NK-92 (cell line): ENCODE measurements around the gene FLT4.

Source experiments
- DNase-seq: peaks from one replicate; lab custom pipeline; 2025; ENCODE audit not compliant: unreplicated experiment; lab: John Stamatoyannopoulos, UW

FLT4 gene

GRCh38 chr5:180594311-180595045 lies 54.9 kb downstream of the FLT4 start:
- no peak for DNase-seq

- DNase-seq, result no peak
Measured at GRCh38 chr5:180593446-180594206, 55.8 kb downstream of the FLT4 start.

DNA sequence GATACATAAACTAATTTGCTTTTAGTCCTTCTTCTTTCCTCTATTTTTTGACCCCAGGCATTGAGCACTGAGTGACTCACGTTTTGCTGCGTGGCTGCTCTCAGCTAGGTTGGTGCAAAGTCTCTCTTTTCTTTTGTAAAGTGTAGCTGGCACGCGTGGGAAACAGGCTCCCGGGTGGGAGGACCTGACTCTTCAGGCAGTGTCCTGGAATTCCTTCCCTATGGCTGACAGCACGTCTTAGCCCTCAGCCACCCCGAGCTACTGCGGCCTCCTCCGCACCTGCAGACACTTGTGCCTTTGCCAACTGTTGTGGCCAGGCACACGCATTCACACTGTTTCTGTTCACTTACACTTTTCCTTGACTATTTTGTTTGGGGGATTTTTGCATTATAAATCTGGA lies 57.2 kb downstream of the FLT4 start:
- no peak for DNase-seq

DNA sequence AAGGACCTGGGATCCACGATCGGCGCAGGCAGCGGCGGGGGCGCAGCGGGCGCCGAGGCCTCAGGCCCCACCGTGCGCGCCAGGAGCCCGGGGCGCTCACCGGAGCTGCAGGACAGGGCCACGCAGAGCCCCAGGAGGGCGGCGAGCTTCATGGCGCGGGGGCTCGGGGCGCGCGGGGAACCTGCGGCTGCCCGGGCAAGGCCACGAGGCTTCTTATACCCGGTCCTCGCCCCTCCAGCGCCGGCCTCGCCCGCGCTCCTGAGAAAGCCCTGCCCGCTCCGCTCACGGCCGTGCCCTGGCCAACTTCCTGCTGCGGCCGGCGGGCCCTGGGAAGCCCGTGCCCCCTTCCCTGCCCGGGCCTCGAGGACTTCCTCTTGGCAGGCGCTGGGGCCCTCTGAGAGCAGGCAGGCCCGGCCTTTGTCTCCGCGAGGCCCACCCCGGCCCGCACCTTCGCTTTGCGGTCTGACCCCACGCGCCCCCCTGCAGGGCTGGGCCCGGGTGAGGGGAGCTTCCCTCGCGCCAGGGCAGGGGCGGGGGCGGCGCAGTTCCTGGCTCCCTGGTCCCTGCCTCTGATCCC lies 58.0 kb downstream of the FLT4 start, which contains the start of gene SCGB3A1:
SCGB3A1 (minus strand) TSS at position 189 of the 577 bp plus-strand sequence; CDS start at position 152, 37 bp downstream.
- DNase-seq, result no peak

- DNase-seq, result no peak
Measured at GRCh38 chr5:180590543-180591310, 58.7 kb downstream of the FLT4 start.

DNA sequence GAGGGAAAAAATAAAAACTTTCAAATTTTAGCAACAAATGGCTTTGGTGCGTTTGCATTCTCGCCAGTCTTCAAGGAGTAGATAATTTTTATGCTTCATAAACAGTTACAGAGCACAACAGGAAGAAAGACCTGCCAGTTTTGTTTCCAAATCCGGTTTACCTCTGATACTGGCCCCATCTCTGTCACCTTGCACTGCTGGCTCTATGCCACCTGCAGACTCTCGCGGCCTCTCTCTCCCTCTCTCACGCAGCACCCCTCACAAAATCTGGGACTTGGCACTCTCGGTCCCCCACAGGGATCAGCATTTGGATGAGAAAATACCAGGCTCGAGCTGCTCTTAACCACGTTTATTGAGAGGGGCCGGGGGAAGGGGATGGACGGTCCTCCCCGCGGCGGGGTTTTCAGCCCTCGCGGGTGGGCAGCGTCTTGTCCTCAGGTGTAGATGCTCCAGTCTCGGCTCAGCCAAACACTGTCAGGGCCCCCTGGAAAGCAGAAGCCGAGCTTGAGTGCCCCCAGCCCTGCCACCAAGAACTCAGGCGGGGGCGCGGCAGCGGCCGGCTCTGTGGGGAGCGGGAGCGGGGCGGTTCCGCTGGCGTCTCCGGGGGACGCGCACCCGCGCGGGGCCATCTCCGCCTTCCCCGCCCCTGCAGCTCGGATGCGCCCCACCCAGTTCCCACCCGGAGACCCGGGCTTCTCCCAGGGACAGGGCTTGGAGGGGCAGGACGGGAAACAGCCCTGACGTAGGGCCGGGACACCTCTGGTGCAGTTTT lies 59.4 kb downstream of the FLT4 start:
- DNase-seq, result no peak

DNA sequence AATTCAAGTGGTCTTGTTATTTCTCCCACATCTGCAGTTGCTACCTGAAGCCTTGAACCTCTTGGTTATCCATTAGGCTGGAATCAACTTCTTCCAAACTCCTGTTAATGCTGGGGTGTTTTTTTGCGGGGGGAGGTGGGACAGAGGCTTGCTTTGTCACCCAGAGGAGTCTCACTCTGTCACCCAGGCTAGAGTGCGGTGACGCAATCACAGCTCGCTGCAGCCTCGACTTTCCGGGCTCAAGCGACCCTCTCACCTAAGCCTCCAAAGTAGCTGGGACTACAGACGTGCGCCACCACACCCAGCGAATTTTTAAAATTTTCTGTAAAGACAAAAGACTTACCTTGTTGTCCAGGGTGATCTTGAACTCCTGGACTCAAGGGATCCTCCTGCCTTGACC lies 62.5 kb downstream of the FLT4 start:
- DNase-seq, result no peak

- DNase-seq, result no peak
Measured at GRCh38 chr5:180586204-180586603, 63.2 kb downstream of the FLT4 start.

GRCh38 chr5:180583738-180584137 lies 65.7 kb downstream of the FLT4 start:
- no peak for DNase-seq

DNA sequence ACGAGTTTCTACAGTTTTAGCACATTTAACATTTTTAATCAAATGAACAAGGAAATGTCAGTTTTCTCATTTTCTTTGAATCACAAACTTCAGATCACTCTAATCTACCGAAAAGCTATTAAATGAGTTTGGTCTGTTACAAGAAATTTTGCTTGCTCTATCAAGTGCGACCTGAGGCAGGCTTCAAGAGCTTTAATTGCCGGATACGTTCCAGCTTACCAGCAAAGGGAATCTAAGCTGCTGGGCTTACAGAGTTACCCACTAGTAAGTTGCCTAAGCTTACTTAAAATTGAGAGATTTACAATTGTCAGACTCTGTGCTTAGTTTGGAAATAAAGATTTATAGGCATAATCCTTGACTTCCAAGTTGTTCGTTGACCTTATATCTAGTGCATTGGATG lies 68.7 kb downstream of the FLT4 start:
- DNase-seq, result no peak

DNA sequence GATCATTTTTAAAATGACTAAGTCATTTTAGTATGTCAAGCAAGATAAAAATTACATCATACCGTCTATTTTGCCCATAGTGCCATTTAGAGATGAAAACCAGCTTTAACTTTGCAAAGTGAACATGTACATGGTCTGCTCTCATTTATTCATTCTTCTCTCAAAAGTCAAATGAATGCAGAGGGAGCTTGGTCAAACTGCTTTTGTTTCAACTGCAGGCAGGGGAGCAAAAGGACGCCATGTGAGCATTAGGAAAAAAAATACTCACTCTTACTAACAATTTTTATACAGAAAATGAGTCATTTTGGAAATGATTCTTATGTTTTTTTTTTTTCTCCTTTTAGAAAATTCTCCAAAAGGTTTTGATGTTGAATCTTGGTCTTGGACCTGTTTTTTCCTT lies 73.8 kb downstream of the FLT4 start:
- no peak for DNase-seq

DNA sequence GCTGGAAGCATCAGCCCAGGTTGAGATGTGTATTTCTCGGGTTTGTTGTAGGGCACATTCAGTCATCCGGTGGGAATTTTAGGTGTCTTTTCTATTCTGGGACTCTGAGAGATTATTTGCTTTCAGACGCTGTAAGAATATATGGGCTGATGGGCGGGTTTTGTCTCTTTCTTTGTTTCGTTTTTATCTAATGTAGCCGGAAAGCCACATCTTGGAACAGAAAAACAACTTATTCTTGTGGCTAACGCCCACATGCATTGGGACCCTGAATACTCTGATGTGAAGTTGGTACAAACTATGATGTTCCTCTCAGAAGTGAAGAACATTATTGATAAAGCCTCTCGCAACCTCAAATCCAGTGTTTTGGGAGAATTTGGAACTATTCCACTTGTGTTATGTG lies 80.5 kb downstream of the FLT4 start:
- DNase-seq, result no peak

GRCh38 chr5:180563994-180564393 lies 85.4 kb downstream of the FLT4 start:
- DNase-seq, result no peak

GRCh38 chr5:180558232-180558631 lies 91.2 kb downstream of the FLT4 start:
- no peak for DNase-seq

- no peak for DNase-seq
Measured at GRCh38 chr5:180557217-180557809, 92.1 kb downstream of the FLT4 start.

DNA sequence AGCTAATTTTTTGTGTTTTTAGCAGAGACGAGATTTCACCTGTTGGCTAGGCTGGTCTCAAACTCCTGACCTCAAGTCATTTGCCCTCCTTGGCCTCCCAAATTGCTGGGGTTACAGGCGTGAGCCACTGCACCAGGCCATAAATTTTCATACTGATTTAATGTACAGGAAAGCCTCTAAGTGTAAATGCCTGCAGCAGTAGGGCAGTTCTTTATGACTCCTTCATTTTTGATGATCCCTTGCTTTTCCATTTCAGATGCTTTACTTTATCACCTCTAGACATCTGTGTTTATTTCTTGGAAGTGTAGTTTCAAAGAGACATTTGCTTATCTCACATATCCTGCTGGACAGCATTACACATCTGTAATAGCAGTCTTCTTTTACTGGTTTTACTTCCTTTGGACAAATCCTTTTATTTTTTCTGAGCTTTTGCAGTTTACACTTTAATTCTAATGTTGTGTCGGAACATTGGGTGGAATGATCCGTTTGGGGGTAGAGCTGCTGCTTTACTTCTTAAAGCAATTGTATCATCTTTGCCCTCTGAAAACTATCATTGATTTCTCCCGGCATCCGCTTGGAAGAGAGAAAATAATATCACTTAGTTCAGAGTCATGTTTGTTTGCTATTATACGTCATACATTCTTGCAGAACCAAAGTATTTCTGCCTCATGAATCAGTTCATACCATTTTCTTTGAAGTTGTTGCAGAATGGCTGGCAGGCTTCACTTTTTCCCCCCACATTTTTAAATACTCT lies 94.1 kb downstream of the FLT4 start:
- no peak for DNase-seq

- no peak for DNase-seq
Measured at GRCh38 chr5:180553530-180553929, 95.9 kb downstream of the FLT4 start.
